CD4-positive, alpha-beta memory T cell (primary cell): ENCODE results near the gene GTF3C6. TPM values are rescaled to one million over a fixed set of nuclear protein-coding genes. Genes with fewer than 3 reads are reported as not detected.
"Not testable (repeated sequence)": the region's sequence is repeated elsewhere in the genome, so short reads cannot be mapped to it uniquely, and the experiment has no call there.

Experiments used
- CTCF ChIA-PET: fragments of 350-600 bp; sonication (Branson Sonifier 250); formaldehyde crosslinking; loops from one replicate; lab custom pipeline; 2021; ENCODE audit warnings: inconsistent platforms; ENCODE audit not compliant: partially characterized antibody; lab: Charles Lee
- POLR2A ChIA-PET: fragments of 350-600 bp; sonication (Branson Sonifier 250); formaldehyde crosslinking; loops from one replicate; lab custom pipeline; 2021; ENCODE audit not compliant: partially characterized antibody; lab: Charles Lee
- DNase-seq, 5 donors: peaks; one replicate each; pipeline versions ENCODE4 v3.0.0 to v3.0.0-alpha.2; 2020 to 2022; ENCODE audit warnings: mixed read lengths in 1 of 5
- H3K27ac ChIP-seq: one replicate; pipeline ENCODE4 v1.7.0; 2013; ENCODE audit warnings: low read depth, low read length
- H3K27me3 ChIP-seq: 2 replicates; pipeline ENCODE4 v1.7.0; 2013; ENCODE audit warnings: mild to moderate bottlenecking, low read length, moderate library complexity; ENCODE audit not compliant: insufficient read depth
- H3K36me3 ChIP-seq: 2 replicates; pipeline ENCODE4 v1.7.0; 2013; ENCODE audit warnings: mild to moderate bottlenecking, low read length, moderate library complexity; ENCODE audit not compliant: insufficient read depth
- H3K4me1 ChIP-seq: 2 replicates; pipeline ENCODE4 v1.7.0; 2013; ENCODE audit warnings: mild to moderate bottlenecking, low read length, moderate library complexity; ENCODE audit not compliant: insufficient read depth
- H3K4me3 ChIP-seq, 2 donors: one replicate each; pipeline ENCODE4 v1.7.0; 2013; ENCODE audit warnings: low read length in 2 of 2, mild to moderate bottlenecking in 1 of 2
- H3K9me3 ChIP-seq, 2 donors: one replicate each; pipeline ENCODE4 v1.7.0; 2013; ENCODE audit warnings: low read length in 2 of 2, control low read depth in 1 of 2; ENCODE audit not compliant: control insufficient read depth in 1 of 2
- H3K27ac Mint-ChIP-seq, 7 donors: one replicate each; pipeline ENCODE4 v1.8.0; 2020 to 2021; ENCODE audit warnings: mixed read lengths in 7 of 7, mild to moderate bottlenecking in 6 of 7, inconsistent platforms in 3 of 7, moderate library complexity in 3 of 7
- H3K27me3 Mint-ChIP-seq, 2 donors: one replicate each; pipeline ENCODE4 v1.8.0; 2020 to 2021; ENCODE audit warnings: mixed read lengths in 2 of 2
- H3K36me3 Mint-ChIP-seq, 2 donors: one replicate each; pipeline ENCODE4 v1.8.0; 2020 to 2021; ENCODE audit warnings: mixed read lengths in 2 of 2, inconsistent platforms in 1 of 2, mild to moderate bottlenecking in 1 of 2
- H3K4me1 Mint-ChIP-seq, 4 donors: one replicate each; pipeline ENCODE4 v1.8.0; 2020 to 2021; ENCODE audit warnings: mixed read lengths in 4 of 4, mild to moderate bottlenecking in 1 of 4
- H3K4me3 Mint-ChIP-seq, 8 donors: one replicate each; pipeline ENCODE4 v1.8.0; 2020 to 2021; ENCODE audit warnings: mixed read lengths in 8 of 8, mild to moderate bottlenecking in 7 of 8, moderate library complexity in 6 of 8, inconsistent platforms in 3 of 8
- H3K9me3 Mint-ChIP-seq, 8 donors: one replicate each; pipeline ENCODE4 v1.8.0; 2020 to 2021; ENCODE audit warnings: mixed read lengths in 8 of 8, mild to moderate bottlenecking in 5 of 8, inconsistent platforms in 3 of 8, moderate library complexity in 1 of 8
- intact Hi-C: fragments of 100-400 bp; cut with micrococcal nuclease; formaldehyde crosslinking; loops from one replicate; pipeline ENCODE4 v1.15.1; 2023
- polyA plus RNA-seq, 2 donors: library from polyadenylated mRNA; unstranded; fragments of 300-500 nt; fragmentation: Illumina TruSeq; gene quantifications; one replicate each; pipeline ENCODE4 v1.2.3, GENCODE V29; 2021
- total RNA-seq, 2 experiments: library from RNA; stranded (reverse); gene quantifications; one replicate each; pipeline ENCODE4 v1.2.3, GENCODE V29; 2021

Gene GTF3C6
- total and polyA plus RNA-seq, 4 experiments from 2014 or later: 28.9 to 147 (median 74.4) TPM

GRCh38 chr6:111012520-111012919 lies 54.0 kb downstream of the GTF3C6 start:
- DNase-seq, intact Hi-C loops, H3K4me1 Mint-ChIP-seq, H3K27ac Mint-ChIP-seq, POLR2A ChIA-PET, H3K4me3 Mint-ChIP-seq, H3K27ac ChIP-seq, H3K27me3 Mint-ChIP-seq, H3K27me3 ChIP-seq, H3K4me1 ChIP-seq, H3K9me3 Mint-ChIP-seq, H3K9me3 ChIP-seq, H3K4me3 ChIP-seq: not testable (repeated sequence)
- peaks cover 36 to 45% of the 10 kb centered on the region in 2 donors for H3K36me3 Mint-ChIP-seq
- H3K36me3 ChIP-seq: peaks cover 25% of the 10 kb centered on the region
- CTCF ChIA-PET: interaction anchor here (0.6 to 3.9 kb wide), 7 partner anchors 10 to 1254 kb away, joined by 3 to 64 read pairs (median 16); no protein-coding TSS in a partner anchor

GRCh38 chr6:111013144-111013915 lies 54.8 kb downstream of the GTF3C6 start:
- Histone ChIP-seq H3K4me3 (no peak overlapping the region), H3K27me3 (no peaks in the 10 kb centered on the region), H3K27ac (no peak overlapping the region), H3K36me3 (peaks cover 25% of the 10 kb centered on the region), H3K9me3 (no peaks in the 10 kb centered on the region), H3K4me1 (no peaks in the 10 kb centered on the region)
- H3K36me3 Mint-ChIP-seq: peaks cover 35 to 42% of the 10 kb centered on the region in 2 donors
- POLR2A ChIA-PET: no interaction called here
- no peaks in the 10 kb centered on the region for H3K27me3 Mint-ChIP-seq
- no peak for DNase-seq
- CTCF ChIA-PET: interaction anchor here (0.9 to 3.9 kb wide), 4 partner anchors 9 to 465 kb away, joined by 3 to 64 read pairs (median 16); no protein-coding TSS in a partner anchor
- H3K27ac Mint-ChIP-seq: no peak overlapping the region
- H3K4me1 Mint-ChIP-seq: peaks cover 0 to 5% (median 4%) of the 10 kb centered on the region in 4 donors
- intact Hi-C loops: no loop called here
- H3K4me3 Mint-ChIP-seq: no peak overlapping the region
- no peaks in the 10 kb centered on the region for H3K9me3 Mint-ChIP-seq

- peaks cover 33 to 37% of the 10 kb centered on the region in 2 donors for H3K36me3 Mint-ChIP-seq
- intact Hi-C loops: no loop called here
Measured at GRCh38 chr6:111015389-111016124, 57.1 kb downstream of the GTF3C6 start.

GRCh38 chr6:111017241-111017640 lies 58.7 kb downstream of the GTF3C6 start:
- H3K27me3 ChIP-seq, CTCF ChIA-PET: not testable (repeated sequence)

More at GRCh38 chr6:111015389-111016124, 57.1 kb downstream of the GTF3C6 start:
- Mint-ChIP-seq H3K27ac (no peak overlapping the region), H3K4me3 (no peak overlapping the region), H3K9me3 (no peaks in the 10 kb centered on the region), H3K4me1 (peaks cover 0 to 5% (median 4%) of the 10 kb centered on the region in 4 donors), H3K27me3 (no peaks in the 10 kb centered on the region)
- no peak overlapping the region for H3K27ac ChIP-seq
- no peaks in the 10 kb centered on the region for H3K9me3 ChIP-seq
- H3K4me3 ChIP-seq: no peak overlapping the region
- no peak for DNase-seq
- H3K27me3 ChIP-seq: no peaks in the 10 kb centered on the region
- H3K4me1 ChIP-seq: no peaks in the 10 kb centered on the region
- ChIA-PET CTCF (interaction anchor here (0.6 kb wide), 1 partner anchor 41 kb away, joined by 4 read pairs; no protein-coding TSS in a partner anchor), POLR2A (no interaction called here)
- peaks cover 21% of the 10 kb centered on the region for H3K36me3 ChIP-seq

More at GRCh38 chr6:111017241-111017640, 58.7 kb downstream of the GTF3C6 start:
- intact Hi-C loops, H3K4me3 ChIP-seq, H3K9me3 ChIP-seq, DNase-seq, H3K27me3 Mint-ChIP-seq, H3K27ac Mint-ChIP-seq, POLR2A ChIA-PET, H3K9me3 Mint-ChIP-seq, H3K4me3 Mint-ChIP-seq, H3K4me1 Mint-ChIP-seq, H3K4me1 ChIP-seq, H3K27ac ChIP-seq: not testable (repeated sequence)
- peaks cover 28 to 31% of the 10 kb centered on the region in 2 donors for H3K36me3 Mint-ChIP-seq
- H3K36me3 ChIP-seq: peaks cover 21% of the 10 kb centered on the region

Other genes with a start within 250 kb of the GTF3C6 start
- gene CDK19, start 143.2 kb upstream of the GTF3C6 start, total RNA-seq: 10 to 100 TPM; 23.8 to 24.3 TPM
- 1 to 10 TPM; 1.0 to 2.6 TPM for gene CDK19, start 143.2 kb upstream of the GTF3C6 start, polyA plus RNA-seq
- gene AMD1, start 83.9 kb upstream of the GTF3C6 start, total RNA-seq: 10 to 100 TPM; 62.2 to 63.1 TPM
- gene AMD1, start 83.9 kb upstream of the GTF3C6 start, polyA plus RNA-seq: 10 to 100 TPM; 53.6 to 63.8 TPM
- gene RPF2, start 23.3 kb downstream of the GTF3C6 start, total RNA-seq: 10 to 100 TPM; 13.2 to 13.9 TPM
- gene RPF2, start 23.3 kb downstream of the GTF3C6 start, polyA plus RNA-seq: 10 to 100 TPM; 27.5 to 27.7 TPM
- gene SLC16A10, start 128.8 kb downstream of the GTF3C6 start, total RNA-seq: 10 to 100 TPM in 1 of 2 experiments, 1 to 10 TPM in 1; 9.8 to 11.2 TPM
- 1 to 10 TPM; 5.6 to 7.7 TPM for gene SLC16A10, start 128.8 kb downstream of the GTF3C6 start, polyA plus RNA-seq